A549 (cell line): ENCODE results near the gene TSPEAR. TPM values are rescaled to one million over a fixed set of nuclear protein-coding genes. Genes with fewer than 3 reads are reported as not detected.

Source experiments
- ATAC-seq, 2 experiments: fragments of 200-7000 bp in 1 of 2; fragments of >200 bp in 1 of 2; cut with Nextera tagmentation in 1 of 2; cut with Tn5 transposase in 1 of 2; 3 replicates each; pipeline versions ENCODE4 v1.8.0 to v1.9.1; 2018 to 2020; ENCODE audit warnings: mild to moderate bottlenecking in 1 of 2, moderate library complexity in 1 of 2
- CTCF ChIA-PET: fragments of 300-600 bp; sonication (Branson Sonifier 250); formaldehyde crosslinking; extraction: SDS; loops from one replicate; lab custom pipeline; 2021; ENCODE audit warnings: antibody characterized with exemption, inconsistent platforms; lab: Yijun Ruan, JAX
- POLR2A ChIA-PET: fragments of 350-600 bp; formaldehyde crosslinking; extraction: SDS; loops from one replicate; lab custom pipeline; 2021; ENCODE audit warnings: antibody characterized with exemption, inconsistent platforms; lab: Yijun Ruan, JAX
- DNase-seq, 2 experiments: peaks; one replicate each; pipeline versions ENCODE4 v3.0.0 to v3.0.0-alpha.2; 2011 to 2016; ENCODE audit warnings: low read depth in 1 of 2, low spot score in 1 of 2
- FAIRE-seq: peaks from 2 replicates; lab custom pipeline; 2011; peaks lifted over from hg19 to GRCh38; lab: Jason Lieb, UNC
- H3K27ac ChIP-seq, 2 experiments: fragments of >200 bp; sonication (Bioruptor Twin); formaldehyde crosslinking; 3 replicates each; pipeline ENCODE4 v1.5.1; 2016 to 2017
- H3K4me1 ChIP-seq: fragments of >200 bp; sonication (Bioruptor Twin); formaldehyde crosslinking; 3 replicates; pipeline ENCODE4 v1.6.1; 2016
- H3K4me2 ChIP-seq: fragments of >200 bp; sonication (Bioruptor Twin); formaldehyde crosslinking; 3 replicates; pipeline ENCODE4 v1.6.1; 2016
- H3K4me3 ChIP-seq: fragments of >200 bp; sonication (Bioruptor Twin); formaldehyde crosslinking; 3 replicates; pipeline ENCODE4 v1.5.1; 2016
- H3K9me3 ChIP-seq: fragments of >200 bp; sonication (Bioruptor Twin); formaldehyde crosslinking; 3 replicates; pipeline ENCODE4 v1.6.1; 2016
- CBX8 ChIP-seq: fragments of 200-600 bp; sonication (generic); IDR thresholded peaks from 2 replicates; pipeline ENCODE4 v1.6.1; 2016
- CEBPB ChIP-seq, 2 experiments: fragments of >200 bp in 1 of 2; sonication (Bioruptor Twin) in 1 of 2; formaldehyde crosslinking in 1 of 2; IDR thresholded peaks; 2 replicates each; pipeline ENCODE4 v1.6.1; 2012 to 2016
- CHD4 ChIP-seq: fragments of 200-600 bp; sonication (generic); IDR thresholded peaks from 2 replicates; pipeline ENCODE4 v1.6.1; 2016; ENCODE audit warnings: antibody characterized with exemption, mild to moderate bottlenecking, borderline replicate concordance
- EHF ChIP-seq: fragments of 250-450 bp; sonication (Bioruptor Pico); IDR thresholded peaks from 2 replicates; pipeline ENCODE4 v1.5.0; 2020; ENCODE audit warnings: mild to moderate bottlenecking
- FOSL2 ChIP-seq, 2 experiments: fragments of 450-650 bp in 1 of 2; fragments of >200 bp in 1 of 2; sonication (Bioruptor Twin) in 1 of 2; formaldehyde crosslinking; IDR thresholded peaks; 2 replicates each; pipeline versions ENCODE4 v1.5.0 to v1.6.1; 2016 to 2020; ENCODE audit warnings: mild to moderate bottlenecking in 1 of 2, moderate library complexity in 1 of 2
- HEYL ChIP-seq: fragments of 250-450 bp; sonication (Bioruptor Pico); IDR thresholded peaks from 2 replicates; pipeline ENCODE4 v1.8.0; 2021; ENCODE audit warnings: mild to moderate bottlenecking, moderate library complexity
- JUNB ChIP-seq: fragments of >200 bp; sonication (Bioruptor Twin); formaldehyde crosslinking; IDR thresholded peaks from 2 replicates; pipeline ENCODE4 v1.6.1; 2016
- KDM5A ChIP-seq: fragments of 200-600 bp; sonication (generic); IDR thresholded peaks from 2 replicates; pipeline ENCODE4 v1.6.1; 2016; ENCODE audit warnings: antibody characterized with exemption, mild to moderate bottlenecking
- NFE2L2 ChIP-seq: fragments of 150-350 bp; conservative IDR thresholded peaks from 2 replicates; pipeline ENCODE4 v1.6.1; 2014; ENCODE audit warnings: low read length
- PHF8 ChIP-seq: fragments of 200-600 bp; sonication (generic); IDR thresholded peaks from 2 replicates; pipeline ENCODE4 v1.6.1; 2016; ENCODE audit warnings: low read depth, mild to moderate bottlenecking, antibody characterized with exemption, moderate library complexity, borderline replicate concordance
- POLR2AphosphoS2 ChIP-seq: conservative IDR thresholded peaks from 2 replicates; pipeline ENCODE4 v1.6.1; 2012; ENCODE audit warnings: low read length, improper control_type of control experiment, inconsistent platforms
- RARB ChIP-seq: fragments of 250-450 bp; sonication (Bioruptor Pico); IDR thresholded peaks from 2 replicates; pipeline ENCODE4 v1.8.0; 2021; ENCODE audit warnings: mild to moderate bottlenecking, moderate library complexity
- REST ChIP-seq: fragments of 200-600 bp; sonication (generic); IDR thresholded peaks from 2 replicates; pipeline ENCODE4 v1.6.1; 2016; ENCODE audit warnings: antibody characterized with exemption, mild to moderate bottlenecking, moderate library complexity
- TFCP2L1 ChIP-seq: fragments of 250-450 bp; sonication (Bioruptor Pico); IDR thresholded peaks from 2 replicates; pipeline ENCODE4 v1.5.0; 2021; ENCODE audit warnings: mild to moderate bottlenecking
- ZFP36 ChIP-seq: fragments of 450-650 bp; IDR thresholded peaks from 2 replicates; pipeline ENCODE4 v1.6.1; 2014; ENCODE audit warnings: borderline replicate concordance; ENCODE audit not compliant: partially characterized antibody
- ZNF302 ChIP-seq: fragments of 250-450 bp; sonication (Bioruptor Pico); IDR thresholded peaks from 2 replicates; pipeline ENCODE4 v1.9.0; 2021; ENCODE audit warnings: inconsistent platforms, mild to moderate bottlenecking, moderate library complexity
- ZSCAN20 ChIP-seq: fragments of 250-450 bp; sonication (Bioruptor Pico); IDR thresholded peaks from 2 replicates; pipeline ENCODE4 v1.8.0; 2022; ENCODE audit warnings: mild to moderate bottlenecking, moderate library complexity
- WGBS: methylation state at CpG from one replicate; pipeline ENCODE4 v1.1.6; 2017; ENCODE audit errors: missing lambda C conversion rate; 5-methylcytosine and 5-hydroxymethylcytosine counted together
- polyA plus RNA-seq, 4 experiments: library from polyadenylated mRNA; depleted of rRNA in 3 of 4; stranded (reverse); fragments of >200 nt; fragmentation: RNase III in 1 of 4; extraction: RNeasy Plus Mini Kit Qiagen cat#74134 plus additional on column Dnase treatment in 1 of 4; gene quantifications; 2 replicates in 3 of 4; 3 replicates in 1 of 4; pipeline ENCODE4 v1.2.3, GENCODE V29; 2011 to 2017
- TF ChIP-seq, protein P1 (sequence below): IDR thresholded peaks from 2 replicates; pipeline ENCODE4 v1.6.1; 2012
- TF ChIP-seq, protein P2 (sequence below): fragments of >200 bp; sonication (Bioruptor Twin); formaldehyde crosslinking; IDR thresholded peaks from 3 replicates; pipeline ENCODE4 v1.6.1; 2016
- TF ChIP-seq, protein P3 (sequence below): IDR thresholded peaks from 2 replicates; pipeline ENCODE4 v1.6.1; 2012; ENCODE audit warnings: low read depth, borderline replicate concordance

TSPEAR gene
- polyA plus RNA-seq, 2 of the 4 experiments (the other 2 are of a cell fraction): not detected

DNA sequence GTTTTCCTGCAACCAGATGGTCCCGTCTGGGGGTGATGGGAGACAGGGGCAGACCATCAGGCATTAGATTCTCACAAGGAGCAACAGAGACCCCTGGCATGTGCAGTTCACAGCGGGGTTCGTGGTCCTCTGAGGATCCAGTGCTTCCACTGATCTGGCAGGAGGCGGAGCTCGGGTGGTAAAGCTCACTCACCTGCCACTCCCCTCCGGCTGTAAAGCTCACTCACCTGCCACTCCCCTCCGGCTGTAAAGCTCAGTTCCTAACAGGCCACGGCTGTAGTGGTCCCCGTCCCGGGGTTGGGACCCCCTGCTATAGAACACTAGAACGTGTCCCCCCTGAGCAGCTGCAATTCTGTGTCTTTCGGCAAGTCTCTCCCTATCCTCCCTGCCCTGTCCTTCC, 9.8 kb downstream of the TSPEAR start:
- FAIRE-seq (no peak), ATAC-seq (no peak)
- CTCF ChIA-PET: no interaction called here

DNA sequence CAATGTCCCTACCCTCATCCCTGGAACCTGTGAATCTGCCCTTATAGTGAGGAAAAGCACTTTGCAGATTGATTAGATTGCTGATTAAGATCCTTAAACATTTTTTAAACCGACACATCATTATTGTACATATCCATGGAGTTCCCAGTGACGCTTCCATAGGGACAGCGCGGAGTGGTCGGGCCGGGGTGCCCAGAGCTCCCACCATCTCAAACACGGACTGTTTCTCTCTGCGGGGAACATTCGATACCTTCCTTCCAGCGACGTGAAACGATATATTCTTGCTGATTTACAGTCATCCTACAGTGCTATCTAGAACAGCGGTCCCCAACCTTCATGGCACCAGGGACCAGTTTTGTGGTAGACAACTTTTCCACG, 10.4 kb downstream of the TSPEAR start:
- TF ChIP-seq CHD4: no peak
- no peak for TF ChIP-seq FOSL2 (IDR thresholded peaks at IDR 0.05)
- TF ChIP-seq FOSL2 (CRISPR knock-in tag; IDR thresholded peaks at IDR 0.05): no peak
- TF ChIP-seq NFE2L2: no peak
- no peak for TF ChIP-seq ZNF302 (CRISPR knock-in tag)
- no peak for TF ChIP-seq HEYL (CRISPR knock-in tag)
- no peaks in the 10 kb centered on the region for H3K4me1 ChIP-seq
- ATAC-seq (no peak), FAIRE-seq (no peak), DNase-seq (no peak)
- H3K4me3 ChIP-seq: no peak overlapping the region
- no peaks in the 10 kb centered on the region for H3K9me3 ChIP-seq
- CTCF ChIA-PET: no interaction called here
- no peak overlapping the region for H3K4me2 ChIP-seq
- POLR2A ChIA-PET: no interaction called here
- WGBS: 51% methylated on average over 14 of the region's 14 CpGs
- H3K27ac ChIP-seq: no peak overlapping the region

More for the DNA sequence above, 9.8 kb downstream of the TSPEAR start:
- Histone ChIP-seq H3K4me2 (no peak overlapping the region), H3K9me3 (no peaks in the 10 kb centered on the region), H3K4me1 (no peaks in the 10 kb centered on the region), H3K27ac (no peak overlapping the region), H3K4me3 (no peak overlapping the region)
- POLR2A ChIA-PET: no interaction called here
- no peak for DNase-seq
- 23% methylated on average over 6 of the region's 12 CpGs for WGBS
- no peak for TF ChIP-seq CHD4
- TF ChIP-seq KDM5A: no peak
- TF ChIP-seq, protein P1, sequence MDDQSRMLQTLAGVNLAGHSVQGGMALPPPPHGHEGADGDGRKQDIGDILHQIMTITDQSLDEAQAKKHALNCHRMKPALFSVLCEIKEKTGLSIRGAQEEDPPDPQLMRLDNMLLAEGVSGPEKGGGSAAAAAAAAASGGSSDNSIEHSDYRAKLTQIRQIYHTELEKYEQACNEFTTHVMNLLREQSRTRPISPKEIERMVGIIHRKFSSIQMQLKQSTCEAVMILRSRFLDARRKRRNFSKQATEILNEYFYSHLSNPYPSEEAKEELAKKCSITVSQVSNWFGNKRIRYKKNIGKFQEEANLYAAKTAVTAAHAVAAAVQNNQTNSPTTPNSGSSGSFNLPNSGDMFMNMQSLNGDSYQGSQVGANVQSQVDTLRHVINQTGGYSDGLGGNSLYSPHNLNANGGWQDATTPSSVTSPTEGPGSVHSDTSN: no peak
- no peak for TF ChIP-seq CEBPB (IDR thresholded peaks at IDR 0.05)

GRCh38 chr21:44700101-44701022, 11.0 kb downstream of the TSPEAR start:
- TF ChIP-seq ZFP36 (no peak), CEBPB (IDR thresholded peaks at IDR 0.05) (no peak), REST (no peak), ZNF302 (CRISPR knock-in tag) (no peak), POLR2AphosphoS2 (no peak), TFCP2L1 (CRISPR knock-in tag) (no peak), JUNB (no peak), PHF8 (no peak), RARB (CRISPR knock-in tag) (no peak), CBX8 (no peak), EHF (no peak), ZSCAN20 (CRISPR knock-in tag) (no peak)
- TF ChIP-seq, protein P2, sequence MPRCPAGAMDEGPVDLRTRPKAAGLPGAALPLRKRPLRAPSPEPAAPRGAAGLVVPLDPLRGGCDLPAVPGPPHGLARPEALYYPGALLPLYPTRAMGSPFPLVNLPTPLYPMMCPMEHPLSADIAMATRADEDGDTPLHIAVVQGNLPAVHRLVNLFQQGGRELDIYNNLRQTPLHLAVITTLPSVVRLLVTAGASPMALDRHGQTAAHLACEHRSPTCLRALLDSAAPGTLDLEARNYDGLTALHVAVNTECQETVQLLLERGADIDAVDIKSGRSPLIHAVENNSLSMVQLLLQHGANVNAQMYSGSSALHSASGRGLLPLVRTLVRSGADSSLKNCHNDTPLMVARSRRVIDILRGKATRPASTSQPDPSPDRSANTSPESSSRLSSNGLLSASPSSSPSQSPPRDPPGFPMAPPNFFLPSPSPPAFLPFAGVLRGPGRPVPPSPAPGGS: no peak
- TF ChIP-seq, protein P3, sequence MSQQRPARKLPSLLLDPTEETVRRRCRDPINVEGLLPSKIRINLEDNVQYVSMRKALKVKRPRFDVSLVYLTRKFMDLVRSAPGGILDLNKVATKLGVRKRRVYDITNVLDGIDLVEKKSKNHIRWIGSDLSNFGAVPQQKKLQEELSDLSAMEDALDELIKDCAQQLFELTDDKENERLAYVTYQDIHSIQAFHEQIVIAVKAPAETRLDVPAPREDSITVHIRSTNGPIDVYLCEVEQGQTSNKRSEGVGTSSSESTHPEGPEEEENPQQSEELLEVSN: no peak
- Histone ChIP-seq H3K4me3 (no peak overlapping the region), H3K27ac (no peak overlapping the region), H3K4me2 (no peak overlapping the region), H3K9me3 (no peaks in the 10 kb centered on the region), H3K4me1 (no peaks in the 10 kb centered on the region)
- ATAC-seq (no peak), FAIRE-seq (no peak), DNase-seq (no peak)
- ChIA-PET POLR2A (no interaction called here), CTCF (no interaction called here)
- WGBS: 30% methylated on average over 9 of the region's 21 CpGs
